ENCODE data around the gene CIB4. TPM values are rescaled to one million over a fixed set of nuclear protein-coding genes. Genes with fewer than 3 reads are reported as not detected.

CIB4 gene
- total and polyA plus RNA-seq, 9 donors = 3.9 TPM; not detected in 8

DNA sequence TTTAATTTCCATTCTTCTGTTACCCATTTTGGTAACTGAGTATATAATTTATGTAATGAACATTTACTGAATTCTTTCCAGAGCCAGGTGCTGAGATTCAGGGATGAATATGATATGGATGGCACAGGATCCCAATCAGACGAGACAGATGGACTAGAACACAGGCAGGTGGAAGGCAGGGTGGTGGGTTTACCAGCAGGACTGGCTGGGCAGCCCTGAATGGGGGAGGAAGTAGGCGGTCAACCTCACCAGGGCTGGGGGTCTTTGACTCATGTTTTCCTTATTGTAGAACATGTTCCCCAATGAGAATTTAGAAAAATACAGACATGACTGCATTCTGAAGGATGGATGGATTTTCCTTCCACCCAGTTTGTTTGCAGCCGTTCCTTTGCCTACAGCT is 80.3 kb downstream of the CIB4 start:
- 93 to 98% (median 96%) methylated on average over 3 of the region's 3 CpGs for WGBS, 3 donors

DNA sequence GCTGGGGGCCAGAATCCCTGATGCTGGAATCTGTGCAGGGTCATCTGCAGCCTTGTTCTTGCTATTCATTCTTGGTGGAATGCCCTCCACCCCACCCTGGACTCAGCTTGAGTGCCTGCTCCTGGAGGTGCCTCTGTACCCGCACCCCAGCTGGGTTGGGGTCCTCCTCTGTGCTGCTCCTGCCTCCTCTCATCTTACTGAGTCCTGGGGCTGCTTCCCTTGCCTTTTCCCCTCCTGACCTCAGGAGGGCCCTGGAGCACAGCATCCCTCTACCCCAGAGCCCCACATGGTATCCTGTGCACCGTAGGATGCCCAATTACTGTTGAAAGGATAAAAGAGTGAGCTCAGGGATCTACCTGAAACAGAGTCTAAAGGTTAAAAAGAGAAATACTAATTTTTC is 81.6 kb downstream of the CIB4 start:
- WGBS, 3 donors = 72 to 81% (median 79%) methylated on average over 2 of the region's 2 CpGs
- intact Hi-C loops (cut with DNase I) = no loop called here
- DNase-seq = no peak

More for the DNA sequence above, 80.3 kb downstream of the CIB4 start:
- no peak for DNase-seq
- Histone ChIP-seq H3K4me1 (ENCODE audit: insufficient read depth) (peaks cover 5% of the 10 kb centered on the region), H3K4me3 (no peak overlapping the region), H3K27me3 (no peaks in the 10 kb centered on the region), H3K9me3 (no peaks in the 10 kb centered on the region), H3K27ac (no peak overlapping the region), H3K36me3 (no peaks in the 10 kb centered on the region)
- intact Hi-C loops (cut with DNase I) = no loop called here
- TF ChIP-seq, protein P1, sequence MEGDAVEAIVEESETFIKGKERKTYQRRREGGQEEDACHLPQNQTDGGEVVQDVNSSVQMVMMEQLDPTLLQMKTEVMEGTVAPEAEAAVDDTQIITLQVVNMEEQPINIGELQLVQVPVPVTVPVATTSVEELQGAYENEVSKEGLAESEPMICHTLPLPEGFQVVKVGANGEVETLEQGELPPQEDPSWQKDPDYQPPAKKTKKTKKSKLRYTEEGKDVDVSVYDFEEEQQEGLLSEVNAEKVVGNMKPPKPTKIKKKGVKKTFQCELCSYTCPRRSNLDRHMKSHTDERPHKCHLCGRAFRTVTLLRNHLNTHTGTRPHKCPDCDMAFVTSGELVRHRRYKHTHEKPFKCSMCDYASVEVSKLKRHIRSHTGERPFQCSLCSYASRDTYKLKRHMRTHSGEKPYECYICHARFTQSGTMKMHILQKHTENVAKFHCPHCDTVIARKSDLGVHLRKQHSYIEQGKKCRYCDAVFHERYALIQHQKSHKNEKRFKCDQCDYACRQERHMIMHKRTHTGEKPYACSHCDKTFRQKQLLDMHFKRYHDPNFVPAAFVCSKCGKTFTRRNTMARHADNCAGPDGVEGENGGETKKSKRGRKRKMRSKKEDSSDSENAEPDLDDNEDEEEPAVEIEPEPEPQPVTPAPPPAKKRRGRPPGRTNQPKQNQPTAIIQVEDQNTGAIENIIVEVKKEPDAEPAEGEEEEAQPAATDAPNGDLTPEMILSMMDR (IDR thresholded peaks at IDR 0.05) = no peak
- no peak for TF ChIP-seq POLR2A (IDR thresholded peaks at IDR 0.05)
- no peak for TF ChIP-seq EP300 (IDR thresholded peaks at IDR 0.05)

DNA sequence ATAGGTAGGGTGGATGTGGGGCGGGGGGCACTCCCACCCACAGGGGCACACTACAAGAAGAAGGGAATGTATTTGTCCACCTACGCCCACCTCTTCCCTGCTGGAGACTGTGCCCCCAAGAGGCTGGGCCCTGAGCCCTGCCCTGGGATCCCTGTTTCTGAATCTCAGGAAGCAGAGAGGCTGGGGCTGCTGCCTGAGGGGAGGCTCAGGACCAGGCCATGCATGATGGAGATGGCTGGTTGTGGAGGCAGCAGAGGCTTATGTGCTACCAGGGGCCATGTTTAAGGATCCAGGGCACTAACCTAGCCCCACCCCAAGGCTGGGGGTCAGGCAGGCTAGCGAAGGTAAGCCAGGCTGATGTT is 82.1 kb downstream of the CIB4 start:
- no peaks in the 10 kb centered on the region for H3K9me3 ChIP-seq
- DNase-seq = no peak
- peaks cover 5% of the 10 kb centered on the region for H3K4me1 ChIP-seq (ENCODE audit: insufficient read depth)
- intact Hi-C loops (cut with DNase I) = no loop called here
- no peaks in the 10 kb centered on the region for H3K36me3 ChIP-seq
- no peak overlapping the region for H3K4me3 ChIP-seq
- H3K27me3 ChIP-seq = no peaks in the 10 kb centered on the region
- no peak overlapping the region for H3K27ac ChIP-seq
- 73 to 82% (median 78%) methylated on average over 3 of the region's 3 CpGs for WGBS, 3 donors
- TF ChIP-seq POLR2A (IDR thresholded peaks at IDR 0.05) (no peak), EP300 (IDR thresholded peaks at IDR 0.05) (no peak)
- TF ChIP-seq, protein P1 (IDR thresholded peaks at IDR 0.05) = no peak

More for the DNA sequence above, 81.6 kb downstream of the CIB4 start:
- H3K4me3 ChIP-seq = no peak overlapping the region
- H3K4me1 ChIP-seq (ENCODE audit: insufficient read depth) = peaks cover 5% of the 10 kb centered on the region
- H3K27me3 ChIP-seq = no peaks in the 10 kb centered on the region
- H3K9me3 ChIP-seq = no peaks in the 10 kb centered on the region
- H3K36me3 ChIP-seq = no peaks in the 10 kb centered on the region
- no peak overlapping the region for H3K27ac ChIP-seq
- TF ChIP-seq, protein P1 (IDR thresholded peaks at IDR 0.05) = no peak
- no peak for TF ChIP-seq POLR2A (IDR thresholded peaks at IDR 0.05)
- no peak for TF ChIP-seq EP300 (IDR thresholded peaks at IDR 0.05)

DNA sequence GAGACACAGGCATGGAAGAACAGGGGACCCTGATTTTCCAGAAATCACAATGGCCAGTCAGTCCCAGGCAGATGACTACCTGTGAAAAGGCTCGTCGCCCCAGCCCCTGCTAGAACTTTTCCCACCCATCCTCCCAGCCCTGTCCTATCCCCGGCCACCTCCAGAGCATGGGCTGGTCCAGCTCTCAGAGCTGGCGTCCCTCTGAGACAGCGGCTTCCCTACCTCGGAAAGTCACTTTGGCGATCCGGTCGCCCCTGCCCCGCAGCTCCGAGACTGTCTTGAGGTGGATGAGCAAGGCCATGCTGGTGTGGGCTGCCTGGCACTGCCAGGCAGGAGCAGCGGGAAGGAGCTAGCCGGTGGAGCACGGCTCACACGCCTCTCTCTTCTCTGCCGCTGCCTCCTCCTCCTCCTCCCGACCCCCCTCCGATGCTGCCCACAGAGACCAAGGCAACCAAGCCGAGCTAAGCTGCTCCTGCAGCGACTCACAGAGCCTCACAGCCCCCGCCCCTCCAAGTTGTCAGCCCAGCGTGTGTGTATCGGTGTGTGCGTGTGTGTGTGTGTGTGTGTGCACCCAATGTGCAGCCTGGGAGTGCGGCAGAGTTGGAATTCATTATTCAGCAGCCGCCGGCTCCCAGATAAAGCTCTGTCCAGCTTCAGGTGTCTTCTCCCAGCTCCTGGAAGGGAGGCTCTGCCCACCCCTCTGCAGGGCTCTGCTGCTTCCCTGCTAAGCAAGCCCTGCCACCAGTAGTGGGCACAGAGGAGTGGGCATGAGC is 82.7 kb downstream of the CIB4 start:
- Histone ChIP-seq H3K4me1 (ENCODE audit: insufficient read depth) (peaks cover 5% of the 10 kb centered on the region), H3K27me3 (no peaks in the 10 kb centered on the region), H3K36me3 (no peaks in the 10 kb centered on the region), H3K27ac (no peak overlapping the region), H3K9me3 (no peaks in the 10 kb centered on the region), H3K4me3 (no peak overlapping the region)
- no peak for TF ChIP-seq EP300 (IDR thresholded peaks at IDR 0.05)
- no peak for DNase-seq
- WGBS, 3 donors = 15 to 32% (median 15%) methylated on average over 26 to 27 of the region's 27 CpGs
- intact Hi-C loops (cut with DNase I) = no loop called here

DNA sequence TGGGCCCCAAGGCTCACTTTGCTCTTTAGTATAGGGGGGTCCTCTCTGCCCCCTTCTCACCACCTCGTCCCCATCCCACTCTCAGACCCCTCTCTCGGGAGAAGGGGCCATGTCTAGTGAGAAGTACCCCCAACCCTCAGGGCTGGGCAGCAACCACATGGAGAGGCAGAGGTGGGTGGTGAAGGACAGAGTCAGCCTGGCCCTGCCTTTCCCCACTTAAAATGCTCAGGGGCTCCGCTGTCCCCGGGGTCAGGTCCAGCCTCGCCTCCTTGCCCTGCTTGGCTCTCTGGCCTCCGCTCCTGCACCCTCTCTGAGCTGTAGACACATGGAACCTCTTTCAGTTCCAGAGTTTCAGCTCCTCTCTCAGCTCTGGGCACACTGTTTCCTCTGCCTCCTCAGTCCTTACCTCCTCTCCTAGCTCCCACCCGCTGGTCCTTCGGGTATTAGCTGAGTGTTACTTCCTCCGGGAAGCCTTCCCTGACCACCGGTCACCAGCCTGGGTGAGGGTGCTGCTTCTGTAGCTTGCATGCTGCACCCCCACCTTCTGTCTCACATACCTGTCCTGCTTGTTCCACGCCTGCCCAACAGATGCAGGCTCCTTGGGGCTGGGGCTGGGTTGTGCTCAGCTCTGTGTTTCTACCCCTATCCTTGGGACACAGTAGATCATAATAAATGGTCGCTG is 83.8 kb downstream of the CIB4 start:
- Histone ChIP-seq H3K27ac (no peak overlapping the region), H3K27me3 (no peaks in the 10 kb centered on the region), H3K9me3 (no peaks in the 10 kb centered on the region), H3K4me1 (ENCODE audit: insufficient read depth) (peaks cover 2% of the 10 kb centered on the region), H3K4me3 (no peak overlapping the region), H3K36me3 (no peaks in the 10 kb centered on the region)
- WGBS, 3 donors = 83 to 86% (median 84%) methylated on average over 12 of the region's 12 CpGs
- intact Hi-C loops (cut with DNase I) = no loop called here
- TF ChIP-seq, protein P1 (IDR thresholded peaks at IDR 0.05) = no peak
- TF ChIP-seq EP300 (IDR thresholded peaks at IDR 0.05) (no peak), POLR2A (IDR thresholded peaks at IDR 0.05) (no peak)
- DNase-seq = no peak

Data from ovary (tissue), 9 donors.